Measurements from ENCODE around the gene PRTN3. TPM values are rescaled to one million over a fixed set of nuclear protein-coding genes. Genes with fewer than 3 reads are reported as not detected.

PRTN3 gene
- total RNA-seq, 4 donors from 2014 or later: not detected

DNA sequence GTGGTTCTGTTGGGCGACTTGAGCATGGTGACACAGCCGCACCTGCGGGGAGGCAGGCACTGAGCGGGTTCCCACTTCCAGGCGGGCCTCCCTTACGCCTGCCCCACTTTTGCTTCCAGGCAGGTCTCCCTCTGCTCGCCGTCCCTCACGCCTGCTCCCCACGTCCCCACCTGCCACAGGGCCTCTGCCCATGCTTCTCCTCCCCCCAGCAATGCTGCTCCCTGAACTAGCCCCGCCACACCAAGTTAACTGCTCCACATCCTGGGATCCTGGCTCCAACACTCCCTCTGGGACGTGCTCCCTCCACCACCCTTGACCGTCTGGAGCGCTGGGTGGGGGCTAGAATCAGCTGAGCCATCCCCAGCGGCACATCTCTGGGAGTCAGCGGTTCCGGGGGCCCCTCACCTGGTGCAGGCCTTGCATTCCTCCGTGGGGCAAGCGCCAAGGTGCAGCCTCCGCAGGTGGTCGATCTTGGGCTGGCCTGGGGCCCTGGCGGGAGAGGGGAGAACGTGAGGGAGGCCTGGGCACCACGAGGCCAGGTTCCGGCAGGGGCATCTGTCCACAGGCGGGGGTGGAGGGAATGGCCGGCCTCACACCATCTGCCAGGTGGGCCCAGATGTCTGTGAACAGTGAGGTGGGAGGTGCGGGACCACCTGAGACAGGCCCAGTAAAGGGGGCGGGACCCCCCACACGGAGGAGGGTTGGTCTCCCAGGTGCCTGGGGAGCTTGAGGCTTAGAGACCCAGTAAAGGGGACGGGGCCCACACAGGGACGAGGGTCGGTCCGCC lies 27.9 kb downstream of the PRTN3 start:
- TF ChIP-seq CTCF (IDR thresholded peaks at IDR 0.05; ENCODE audit: low read depth): no peak

GRCh38 chr19:869245-870177 lies 28.7 kb downstream of the PRTN3 start:
- TF ChIP-seq CTCF (IDR thresholded peaks at IDR 0.05; ENCODE audit: low read depth): no peak

- TF ChIP-seq CTCF (IDR thresholded peaks at IDR 0.05; ENCODE audit: low read depth): no peak
Measured at GRCh38 chr19:870314-870713, 29.5 kb downstream of the PRTN3 start.

DNA sequence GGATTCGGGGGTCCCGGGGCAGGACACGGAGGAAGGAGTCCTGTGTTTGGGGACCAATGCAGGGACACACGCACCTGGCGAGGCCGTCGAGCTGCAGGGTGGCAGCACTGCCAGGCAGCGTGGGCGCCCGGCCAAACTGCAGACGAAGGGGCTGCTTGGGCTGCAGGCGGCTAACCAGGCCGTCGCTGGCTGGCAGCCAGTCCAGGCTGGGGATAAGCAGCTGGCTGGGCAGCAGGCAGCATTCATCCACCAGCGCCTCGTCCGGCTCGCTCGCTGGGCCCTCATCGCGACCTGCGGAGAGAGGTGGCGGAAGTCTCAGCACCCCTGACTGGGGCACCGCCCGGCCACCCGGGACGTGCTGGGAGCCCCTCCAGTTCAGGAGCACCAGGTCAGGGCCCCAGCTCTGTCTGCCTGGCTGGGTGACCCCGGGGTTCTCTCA lies 30.2 kb downstream of the PRTN3 start:
- no peak for TF ChIP-seq CTCF (IDR thresholded peaks at IDR 0.05; ENCODE audit: low read depth)

DNA sequence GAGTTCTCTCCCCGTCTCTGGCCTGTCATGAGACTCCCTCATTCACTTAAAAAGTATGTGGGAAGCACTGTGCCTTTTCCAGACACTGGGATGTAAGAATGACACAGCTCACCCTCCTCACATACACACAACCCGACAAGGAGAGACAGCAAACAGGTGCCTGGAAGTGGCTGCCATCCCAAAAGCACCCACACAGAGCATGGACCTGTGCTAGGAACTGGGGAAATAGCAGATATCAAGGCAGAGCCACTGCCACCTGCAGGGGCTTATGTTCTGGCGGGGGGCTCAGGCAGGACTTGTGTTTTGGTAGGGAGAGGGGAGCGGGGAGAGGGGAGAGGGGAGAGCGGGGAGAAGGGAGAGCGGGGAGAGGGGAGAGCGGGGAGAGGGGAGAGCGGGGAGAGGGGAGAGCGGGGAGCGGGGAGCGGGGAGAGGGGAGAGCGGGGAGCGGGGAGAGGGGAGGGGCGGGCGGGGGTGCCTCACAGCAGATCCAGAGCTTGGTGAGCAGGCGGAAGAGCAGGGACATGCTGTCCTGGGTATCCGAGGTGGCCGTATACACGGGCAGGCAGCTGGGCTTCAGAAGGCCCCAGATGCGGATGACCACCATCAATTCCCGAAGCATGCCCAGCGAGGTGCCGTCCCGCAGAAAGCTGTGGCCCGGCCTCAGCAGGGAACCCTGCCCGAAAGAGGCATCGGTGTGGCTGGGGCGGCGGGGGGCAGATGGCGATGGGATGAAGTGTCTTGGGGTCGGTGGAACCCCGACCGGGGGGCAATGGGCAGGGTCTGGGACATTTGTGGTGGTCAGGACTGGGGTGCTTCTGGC lies 30.9 kb downstream of the PRTN3 start:
- no peak for TF ChIP-seq CTCF (IDR thresholded peaks at IDR 0.05; ENCODE audit: low read depth)

GRCh38 chr19:872266-872951 lies 31.6 kb downstream of the PRTN3 start:
- TF ChIP-seq CTCF (IDR thresholded peaks at IDR 0.05; ENCODE audit: low read depth): no peak

Data from subcutaneous adipose tissue (tissue), 4 donors.